Spleen (tissue), 11 donors: ENCODE results near the gene TSPAN19. TPM values are rescaled to one million over a fixed set of nuclear protein-coding genes. Genes with fewer than 3 reads are reported as not detected.

Experiments used
- DNase-seq: peaks from one replicate; pipeline ENCODE4 v3.0.0-alpha.2; 2020
- H3K27ac ChIP-seq, 8 donors: fragments of 200-600 bp; sonication (generic) in 7 of 8; 1 replicate in 4 of 8; 2 replicates in 4 of 8; pipeline versions ENCODE4 v1.5.0 to v1.8.0; 2016 to 2021; ENCODE audit warnings: inconsistent platforms in 4 of 8, mild to moderate bottlenecking in 4 of 8, moderate library complexity in 1 of 8
- H3K27me3 ChIP-seq, 7 donors: fragments of 200-600 bp; sonication (generic) in 6 of 7; replicated peaks in 1 of 7; 1 replicate in 4 of 7; 2 replicates in 3 of 7; pipeline versions ENCODE4 v1.5.0 to v1.8.0; 2016 to 2021; ENCODE audit warnings: inconsistent platforms in 3 of 7, mild to moderate bottlenecking in 1 of 7
- H3K36me3 ChIP-seq, 6 donors: fragments of 200-600 bp; sonication (generic) in 5 of 6; 1 replicate in 4 of 6; 2 replicates in 2 of 6; pipeline versions ENCODE4 v1.5.0 to v1.8.0; 2016 to 2021; ENCODE audit warnings: inconsistent platforms in 2 of 6
- H3K4me1 ChIP-seq, 6 donors: fragments of 200-600 bp; sonication (generic) in 5 of 6; 1 replicate in 3 of 6; 2 replicates in 3 of 6; pipeline versions ENCODE4 v1.5.0 to v1.8.0; 2016 to 2021; ENCODE audit warnings: inconsistent platforms in 3 of 6
- H3K4me3 ChIP-seq, 8 donors: fragments of 200-600 bp; sonication (generic) in 7 of 8; 1 replicate in 4 of 8; 2 replicates in 4 of 8; pipeline versions ENCODE4 v1.5.0 to v1.8.0; 2016 to 2021; ENCODE audit warnings: inconsistent platforms in 4 of 8, mild to moderate bottlenecking in 4 of 8, moderate library complexity in 2 of 8
- H3K9me3 ChIP-seq, 8 donors: fragments of 200-600 bp; sonication (generic) in 7 of 8; 1 replicate in 4 of 8; 2 replicates in 4 of 8; pipeline versions ENCODE4 v1.5.0 to v1.8.0; 2016 to 2021; ENCODE audit warnings: inconsistent platforms in 4 of 8
- POLR2A ChIP-seq, 3 donors: fragments of 450-650 bp; IDR thresholded peaks; one replicate each; pipeline ENCODE4 v1.5.1; 2017; ENCODE audit warnings: antibody characterized with exemption in 3 of 3, mild to moderate bottlenecking in 1 of 3
- POLR2AphosphoS5 ChIP-seq, 3 donors: sonication (generic); formaldehyde crosslinking; IDR thresholded peaks; one replicate each; pipeline ENCODE4 v1.5.1; 2017; ENCODE audit warnings: antibody characterized with exemption in 3 of 3
- WGBS, 5 donors: extraction: QIAGEN DNeasy Blood & Tissue Kit in 3 of 5; methylation state at CpG; one replicate each; pipeline versions ENCODE4 v1.1.5 to v1.1.7; 2013 to 2018; 5-methylcytosine and 5-hydroxymethylcytosine counted together
- intact Hi-C: fragments of 100-400 bp; cut with DNase I; formaldehyde crosslinking; loops from one replicate; pipeline ENCODE4 v1.15.0; 2023; ENCODE audit warnings: low total_unique reads
- polyA plus RNA-seq, 3 donors: library from polyadenylated mRNA; stranded (reverse); fragments of 200-250 nt; gene quantifications; one replicate each; pipeline ENCODE4 v1.2.1, GENCODE V29; 2013
- total RNA-seq, 7 donors: library from RNA; depleted of rRNA in 3 of 7; stranded (reverse); fragments of >200 nt in 3 of 7; fragmentation: NEBNext Ultra II Directional in 4 of 7; extraction: Animal tissue kit (Norgen Biotek cat#: 25700) in 4 of 7; gene quantifications; one replicate each; pipeline versions ENCODE4 v1.1.0 to v1.2.1, GENCODE V29; 2016 to 2021
- TF ChIP-seq, protein P1 (sequence below), 11 experiments: fragments of 200-600 bp in 7 of 11; fragments of 450-650 bp in 4 of 11; sonication (generic) in 4 of 11; IDR thresholded peaks in 8 of 11; conservative IDR thresholded peaks in 3 of 11; 1 replicate in 7 of 11; 2 replicates in 4 of 11; pipeline versions ENCODE4 v1.4.0 to v1.8.0; 2016 to 2021; ENCODE audit warnings: antibody characterized with exemption in 11 of 11, inconsistent platforms in 4 of 11, mild to moderate bottlenecking in 1 of 11
- donor health status: healthy with polysubstance abuse.
- donor health status: DM: no; HTN: no; CAD: no; lungs with moderate emphysema.
- donor health status: DM: no; HTN: no; CAD: no.
- donor health status: Bipolar disorder and iron deficiency.
- donor health status: healthy.
- donor health status: DM: no; HTN: no; CAD: no.
- donor health status: DM: yes; HTN: yes; CAD: no.

TSPAN19 gene
- total and polyA plus RNA-seq, 10 donors, result 0.11 to 1.1 (median 0.51) TPM; not detected in 5

DNA sequence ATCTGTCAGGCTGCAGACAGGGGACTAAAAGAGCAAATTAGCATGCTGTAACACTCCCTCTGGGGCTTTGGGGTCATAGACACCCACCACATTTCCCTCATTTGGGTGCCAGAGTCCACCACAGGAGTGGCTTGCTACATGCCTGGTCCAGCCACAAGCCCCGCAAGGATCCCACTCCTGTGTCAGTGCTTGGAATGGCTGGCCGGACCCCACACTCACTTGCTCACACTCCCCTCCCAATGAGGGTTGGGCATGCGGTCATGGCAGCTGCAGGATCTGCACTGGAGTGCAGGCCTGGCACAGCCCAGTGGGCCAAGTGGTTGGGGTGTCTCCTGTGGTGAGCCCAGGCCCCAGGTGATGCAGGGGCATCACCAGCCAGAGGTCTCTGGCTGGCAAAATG, 59.9 kb downstream of the TSPAN19 start:
- H3K27ac ChIP-seq, result no peak overlapping the region
- no peaks in the 10 kb centered on the region for H3K27me3 ChIP-seq
- peak; percentile 65 for DNase-seq
- TF ChIP-seq POLR2A (IDR thresholded peaks at IDR 0.05), result no peak
- TF ChIP-seq, protein P1, sequence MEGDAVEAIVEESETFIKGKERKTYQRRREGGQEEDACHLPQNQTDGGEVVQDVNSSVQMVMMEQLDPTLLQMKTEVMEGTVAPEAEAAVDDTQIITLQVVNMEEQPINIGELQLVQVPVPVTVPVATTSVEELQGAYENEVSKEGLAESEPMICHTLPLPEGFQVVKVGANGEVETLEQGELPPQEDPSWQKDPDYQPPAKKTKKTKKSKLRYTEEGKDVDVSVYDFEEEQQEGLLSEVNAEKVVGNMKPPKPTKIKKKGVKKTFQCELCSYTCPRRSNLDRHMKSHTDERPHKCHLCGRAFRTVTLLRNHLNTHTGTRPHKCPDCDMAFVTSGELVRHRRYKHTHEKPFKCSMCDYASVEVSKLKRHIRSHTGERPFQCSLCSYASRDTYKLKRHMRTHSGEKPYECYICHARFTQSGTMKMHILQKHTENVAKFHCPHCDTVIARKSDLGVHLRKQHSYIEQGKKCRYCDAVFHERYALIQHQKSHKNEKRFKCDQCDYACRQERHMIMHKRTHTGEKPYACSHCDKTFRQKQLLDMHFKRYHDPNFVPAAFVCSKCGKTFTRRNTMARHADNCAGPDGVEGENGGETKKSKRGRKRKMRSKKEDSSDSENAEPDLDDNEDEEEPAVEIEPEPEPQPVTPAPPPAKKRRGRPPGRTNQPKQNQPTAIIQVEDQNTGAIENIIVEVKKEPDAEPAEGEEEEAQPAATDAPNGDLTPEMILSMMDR (IDR thresholded peaks at IDR 0.05 in 8 of 11, conservative IDR thresholded peaks at IDR 0.05 in 3 of 11), result no peak
- no peak for TF ChIP-seq POLR2AphosphoS5 (IDR thresholded peaks at IDR 0.05)
- no peaks in the 10 kb centered on the region for H3K4me1 ChIP-seq
- intact Hi-C loops, result no loop called here
- H3K36me3 ChIP-seq, result no peaks in the 10 kb centered on the region
- peaks cover 0 to 5% (median 0%) of the 10 kb centered on the region in 8 donors for H3K9me3 ChIP-seq
- H3K4me3 ChIP-seq, result no peak overlapping the region
- 73 to 96% (median 92%) methylated on average over 3 of the region's 3 CpGs for WGBS, 5 donors

DNA sequence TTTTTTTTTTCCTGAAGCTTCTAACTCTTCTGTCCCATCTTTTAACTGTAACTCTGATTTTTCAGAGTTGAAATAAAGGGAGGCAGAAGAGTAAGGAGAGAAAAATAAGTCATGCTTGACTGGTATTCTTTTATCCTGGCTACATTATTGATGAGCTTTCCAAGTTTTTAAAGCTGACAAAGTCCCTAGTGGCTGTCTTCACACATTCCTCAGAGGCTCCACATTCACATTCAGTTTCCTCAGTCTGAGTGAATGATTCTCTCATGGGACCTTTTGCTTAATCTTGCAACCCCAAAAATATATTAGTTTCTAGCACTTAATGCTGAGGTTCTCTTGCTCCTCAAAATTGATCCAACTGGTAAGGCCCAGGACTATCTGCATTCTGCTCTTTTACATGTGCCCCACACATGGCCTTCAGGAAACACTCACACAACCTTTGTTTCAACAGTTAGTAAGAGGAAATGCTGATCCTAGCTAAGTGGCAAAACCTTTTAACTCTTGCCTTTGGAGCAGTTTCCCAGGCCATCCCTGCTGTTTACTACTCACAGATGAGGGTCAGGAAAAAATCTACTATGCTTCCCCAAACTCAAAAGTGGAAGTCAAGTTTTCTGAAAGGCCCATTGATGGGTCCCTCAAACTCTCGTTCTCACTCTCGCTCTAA, 61.8 kb downstream of the TSPAN19 start:
- DNase-seq, result no peak
- no peak overlapping the region for H3K4me3 ChIP-seq
- 74 to 100% (median 82%) methylated on average over 2 of the region's 2 CpGs for WGBS, 5 donors
- intact Hi-C loops, result no loop called here
- no peaks in the 10 kb centered on the region for H3K36me3 ChIP-seq
- peaks cover 0 to 5% (median 0%) of the 10 kb centered on the region in 8 donors for H3K9me3 ChIP-seq
- H3K27me3 ChIP-seq, result no peaks in the 10 kb centered on the region
- H3K27ac ChIP-seq, result no peak overlapping the region
- no peaks in the 10 kb centered on the region for H3K4me1 ChIP-seq
- no peak for TF ChIP-seq POLR2AphosphoS5 (IDR thresholded peaks at IDR 0.05)
- TF ChIP-seq POLR2A (IDR thresholded peaks at IDR 0.05), result no peak
- TF ChIP-seq, protein P1 (IDR thresholded peaks at IDR 0.05 in 8 of 11, conservative IDR thresholded peaks at IDR 0.05 in 3 of 11), result no peak

DNA sequence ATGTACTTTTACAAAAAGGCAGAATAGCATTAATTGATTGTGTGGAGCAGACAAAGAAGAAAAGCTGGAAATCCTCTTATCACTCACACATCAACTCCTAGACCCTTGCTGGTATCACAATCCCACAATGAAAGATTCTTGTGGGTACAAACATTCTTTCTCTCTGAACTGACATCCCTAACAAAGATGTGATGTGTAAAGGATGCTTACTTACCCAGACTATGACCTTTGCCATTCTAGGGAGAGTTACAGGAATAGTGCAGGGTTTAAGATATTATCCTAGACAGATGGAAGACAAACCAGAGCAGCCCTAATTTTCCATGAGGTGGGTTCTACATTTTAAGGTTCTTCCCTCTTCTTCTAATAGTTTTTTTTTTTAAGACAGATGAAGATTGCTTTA, 63.1 kb downstream of the TSPAN19 start:
- peaks cover 0 to 5% (median 0%) of the 10 kb centered on the region in 8 donors for H3K9me3 ChIP-seq
- intact Hi-C loops, result no loop called here
- TF ChIP-seq, protein P1 (IDR thresholded peaks at IDR 0.05 in 8 of 11, conservative IDR thresholded peaks at IDR 0.05 in 3 of 11), result no peak
- no peak for TF ChIP-seq POLR2A (IDR thresholded peaks at IDR 0.05)
- no peak for TF ChIP-seq POLR2AphosphoS5 (IDR thresholded peaks at IDR 0.05)
- no peak overlapping the region for H3K27ac ChIP-seq
- H3K27me3 ChIP-seq, result no peaks in the 10 kb centered on the region
- no peaks in the 10 kb centered on the region for H3K4me1 ChIP-seq
- DNase-seq, result no peak
- H3K36me3 ChIP-seq, result no peaks in the 10 kb centered on the region
- H3K4me3 ChIP-seq, result no peak overlapping the region

DNA sequence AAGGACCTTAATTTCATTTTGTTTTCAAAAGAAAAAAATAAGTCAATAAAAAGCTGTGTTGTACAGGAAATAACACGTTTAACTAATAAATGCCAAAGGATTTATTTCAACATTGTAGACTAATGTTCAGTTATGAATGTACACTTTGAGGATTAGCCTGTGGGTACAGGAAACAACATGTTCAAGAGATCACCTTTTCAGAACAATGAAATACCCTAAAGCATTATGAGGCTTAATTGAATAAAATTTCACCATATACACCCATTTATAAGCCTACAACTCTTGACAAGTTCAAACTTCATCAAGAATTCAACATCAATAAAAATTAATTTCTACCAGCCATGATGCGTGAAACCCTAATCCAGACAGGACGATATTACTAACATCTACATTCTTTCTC, 66.9 kb downstream of the TSPAN19 start:
- no peak overlapping the region for H3K27ac ChIP-seq
- no peak for DNase-seq
- no peak overlapping the region for H3K4me3 ChIP-seq
- intact Hi-C loops, result no loop called here
- H3K4me1 ChIP-seq, result no peaks in the 10 kb centered on the region
- H3K9me3 ChIP-seq, result no peaks in the 10 kb centered on the region
- H3K27me3 ChIP-seq, result no peaks in the 10 kb centered on the region
- no peaks in the 10 kb centered on the region for H3K36me3 ChIP-seq
- WGBS, 5 donors, result 68 to 78% (median 72%) methylated on average over 3 of the region's 3 CpGs
- TF ChIP-seq POLR2A (IDR thresholded peaks at IDR 0.05) (no peak), POLR2AphosphoS5 (IDR thresholded peaks at IDR 0.05) (no peak)
- TF ChIP-seq, protein P1 (IDR thresholded peaks at IDR 0.05 in 8 of 11, conservative IDR thresholded peaks at IDR 0.05 in 3 of 11), result no peak

Other genes with a start within 250 kb of the TSPAN19 start
- gene SLC6A15, start 123.5 kb downstream of the TSPAN19 start, total RNA-seq, result under 1 TPM in 4 of 7 donors, not detected in 3; 0.13 to 0.68 (median 0.31) TPM
- under 1 TPM in 2 of 3 donors, not detected in 1; 0.06 to 0.16 TPM for gene SLC6A15, start 123.5 kb downstream of the TSPAN19 start, polyA plus RNA-seq
- gene LRRIQ1, start 74 bp upstream of the TSPAN19 start, total RNA-seq, result 1 to 10 TPM in 1 of 7 donors, under 1 TPM in 5, not detected in 1; 0.14 to 1.0 (median 0.40) TPM
- gene LRRIQ1, start 74 bp upstream of the TSPAN19 start, polyA plus RNA-seq, result under 1 TPM; 0.02 to 0.10 (median 0.09) TPM
- gene ALX1, start 243.9 kb upstream of the TSPAN19 start, total RNA-seq, result not detected
- gene ALX1, start 243.9 kb upstream of the TSPAN19 start, polyA plus RNA-seq, result not detected